DOHH2 (cell line): ENCODE results near the gene CTDSPL.

Experiments
- H3F3A ChIP-seq: fragments of 200-600 bp; sonication (generic), shearing (Covaris generic); 2 replicates; pipeline ENCODE4 v1.6.0; 2016; ENCODE audit warnings: antibody characterized with exemption, mild to moderate bottlenecking; ENCODE audit not compliant: control insufficient read depth, insufficient read depth
- H3K27ac ChIP-seq: fragments of 200-600 bp; sonication (generic); 2 replicates; pipeline ENCODE4 v1.5.1; 2014; ENCODE audit warnings: low read depth, mild to moderate bottlenecking, low read length, moderate library complexity
- H3K27me3 ChIP-seq: fragments of 200-600 bp; sonication (generic); 2 replicates; pipeline ENCODE4 v1.6.1; 2014; ENCODE audit warnings: mild to moderate bottlenecking, low read length, mixed read lengths; ENCODE audit not compliant: control insufficient read depth
- H3K36me3 ChIP-seq: fragments of 200-600 bp; sonication (generic); 2 replicates; pipeline ENCODE4 v1.6.1; 2014; ENCODE audit warnings: mild to moderate bottlenecking, low read length, moderate library complexity, mixed read lengths; ENCODE audit not compliant: control insufficient read depth
- H3K4me1 ChIP-seq: fragments of 200-600 bp; sonication (generic); 2 replicates; pipeline ENCODE4 v1.6.1; 2014; ENCODE audit warnings: mild to moderate bottlenecking, low read length, mixed read lengths; ENCODE audit not compliant: control insufficient read depth
- H3K4me2 ChIP-seq: fragments of 200-600 bp; sonication (generic); 2 replicates; pipeline ENCODE4 v1.6.0; 2014; ENCODE audit warnings: mild to moderate bottlenecking, low read length, moderate library complexity
- H3K4me3 ChIP-seq: fragments of 200-600 bp; sonication (generic); 2 replicates; pipeline ENCODE4 v1.5.1; 2014; ENCODE audit warnings: mild to moderate bottlenecking, low read length, mixed read lengths
- H3K79me2 ChIP-seq: fragments of 200-600 bp; sonication (generic); 2 replicates; pipeline ENCODE4 v1.6.1; 2014; ENCODE audit warnings: mild to moderate bottlenecking, low read length, mixed read lengths; ENCODE audit not compliant: control insufficient read depth
- H3K9me2 ChIP-seq: fragments of 200-600 bp; sonication (generic); replicated peaks from 2 replicates; pipeline ENCODE4 v1.6.1; 2014; ENCODE audit warnings: mild to moderate bottlenecking, low read length, mixed read lengths; ENCODE audit not compliant: control insufficient read depth
- H3K9me3 ChIP-seq: fragments of 200-600 bp; sonication (generic); 2 replicates; pipeline ENCODE4 v1.6.1; 2014; ENCODE audit warnings: antibody characterized with exemption, low read length, mixed read lengths; ENCODE audit not compliant: control insufficient read depth, insufficient read depth
- H4K20me1 ChIP-seq: fragments of 200-600 bp; sonication (generic); 2 replicates; pipeline ENCODE4 v1.6.0; 2014; ENCODE audit warnings: low read depth, mild to moderate bottlenecking, antibody characterized with exemption, low read length, moderate library complexity; ENCODE audit not compliant: control insufficient read depth, insufficient read depth
- EZH2phosphoT487 ChIP-seq: fragments of 200-600 bp; sonication (generic); IDR thresholded peaks from 2 replicates; pipeline ENCODE4 v1.6.1; 2017; ENCODE audit warnings: borderline replicate concordance, mild to moderate bottlenecking, antibody characterized with exemption, low read length, moderate library complexity, mixed read lengths
- TF ChIP-seq, protein P1 (sequence below): fragments of 200-600 bp; sonication (generic); IDR thresholded peaks from one replicate; pipeline ENCODE4 v1.5.1; 2014; ENCODE audit warnings: antibody characterized with exemption, mild to moderate bottlenecking, low read depth, low read length; ENCODE audit not compliant: poor library complexity, severe bottlenecking

CTDSPL gene

GRCh38 chr3:37992271-37993066 lies 130.8 kb downstream of the CTDSPL start:
- Histone ChIP-seq H3K27me3 (no peaks in the 10 kb centered on the region), H3K4me1 (peaks cover 23% of the 10 kb centered on the region), H3K4me3 (no peak overlapping the region), H4K20me1 (no peaks in the 10 kb centered on the region), H3K27ac (no peak overlapping the region), H3K9me2 (no peaks in the 10 kb centered on the region), H3K36me3 (peaks cover 18% of the 10 kb centered on the region), H3K4me2 (no peak overlapping the region), H3K9me3 (no peaks in the 10 kb centered on the region), H3F3A (no peaks in the 10 kb centered on the region; the same call in 1 of the 2 replicates), H3K79me2 (peaks cover 11% of the 10 kb centered on the region)
- TF ChIP-seq EZH2phosphoT487, result no peak

DNA sequence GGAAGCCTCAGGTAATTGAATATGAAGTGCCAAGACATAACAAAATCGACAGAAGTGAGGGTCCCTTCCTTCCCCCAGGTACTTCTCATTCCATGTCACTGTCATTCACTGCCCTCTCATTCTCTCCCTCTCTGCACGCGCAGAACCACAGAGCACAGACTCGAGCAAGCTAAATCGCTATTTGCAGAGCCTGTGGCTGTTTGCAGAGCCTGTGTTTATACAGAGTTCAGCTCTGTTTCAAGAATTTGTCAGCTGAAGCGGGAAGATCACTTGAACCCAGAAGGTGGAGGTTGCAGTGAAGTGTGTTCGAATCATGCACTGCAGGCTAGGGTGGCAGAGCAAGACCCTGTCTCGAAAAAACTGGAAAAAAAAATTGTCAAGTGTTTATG lies 131.4 kb downstream of the CTDSPL start:
- Histone ChIP-seq H3K36me3 (peaks cover 23% of the 10 kb centered on the region), H3K27me3 (no peaks in the 10 kb centered on the region), H3K79me2 (peaks cover 11% of the 10 kb centered on the region), H3K4me3 (peak overlapping the region; percentile 86; the same call in 1 of the 2 replicates), H3K4me2 (peak overlapping the region; percentile 82), H3F3A (no peaks in the 10 kb centered on the region; the same call in 1 of the 2 replicates), H3K4me1 (peaks cover 23% of the 10 kb centered on the region), H4K20me1 (no peaks in the 10 kb centered on the region), H3K27ac (no peak overlapping the region), H3K9me2 (no peaks in the 10 kb centered on the region), H3K9me3 (no peaks in the 10 kb centered on the region)
- TF ChIP-seq, protein P1, sequence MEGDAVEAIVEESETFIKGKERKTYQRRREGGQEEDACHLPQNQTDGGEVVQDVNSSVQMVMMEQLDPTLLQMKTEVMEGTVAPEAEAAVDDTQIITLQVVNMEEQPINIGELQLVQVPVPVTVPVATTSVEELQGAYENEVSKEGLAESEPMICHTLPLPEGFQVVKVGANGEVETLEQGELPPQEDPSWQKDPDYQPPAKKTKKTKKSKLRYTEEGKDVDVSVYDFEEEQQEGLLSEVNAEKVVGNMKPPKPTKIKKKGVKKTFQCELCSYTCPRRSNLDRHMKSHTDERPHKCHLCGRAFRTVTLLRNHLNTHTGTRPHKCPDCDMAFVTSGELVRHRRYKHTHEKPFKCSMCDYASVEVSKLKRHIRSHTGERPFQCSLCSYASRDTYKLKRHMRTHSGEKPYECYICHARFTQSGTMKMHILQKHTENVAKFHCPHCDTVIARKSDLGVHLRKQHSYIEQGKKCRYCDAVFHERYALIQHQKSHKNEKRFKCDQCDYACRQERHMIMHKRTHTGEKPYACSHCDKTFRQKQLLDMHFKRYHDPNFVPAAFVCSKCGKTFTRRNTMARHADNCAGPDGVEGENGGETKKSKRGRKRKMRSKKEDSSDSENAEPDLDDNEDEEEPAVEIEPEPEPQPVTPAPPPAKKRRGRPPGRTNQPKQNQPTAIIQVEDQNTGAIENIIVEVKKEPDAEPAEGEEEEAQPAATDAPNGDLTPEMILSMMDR, result no peak
- TF ChIP-seq EZH2phosphoT487, result no peak

DNA sequence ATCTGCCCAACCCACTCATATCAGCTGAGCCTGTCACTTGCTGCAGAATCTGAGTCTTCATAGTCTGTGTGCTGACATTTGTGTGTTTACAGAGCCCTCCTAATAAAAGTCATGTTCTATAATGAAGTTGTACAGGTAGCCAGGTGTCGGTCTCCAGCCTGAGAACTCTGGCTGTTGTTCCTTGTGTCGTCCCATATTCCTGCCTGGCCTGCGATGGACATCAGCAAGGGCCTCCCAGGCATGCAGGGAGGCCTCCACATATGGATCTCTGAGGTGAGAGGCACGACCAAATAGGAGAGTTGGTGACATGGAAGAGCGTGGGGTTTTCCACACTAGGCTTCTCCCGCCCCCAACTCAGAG lies 131.8 kb downstream of the CTDSPL start:
- H3K36me3 ChIP-seq, result peaks cover 26% of the 10 kb centered on the region
- no peaks in the 10 kb centered on the region for H4K20me1 ChIP-seq
- H3K27me3 ChIP-seq, result no peaks in the 10 kb centered on the region
- H3F3A ChIP-seq, result no peaks in the 10 kb centered on the region; the same call in 1 of the 2 replicates
- peak overlapping the region; percentile 86 for H3K4me3 ChIP-seq
- H3K4me2 ChIP-seq, result peak overlapping the region; percentile 82
- H3K9me3 ChIP-seq, result no peaks in the 10 kb centered on the region
- H3K4me1 ChIP-seq, result peaks cover 27% of the 10 kb centered on the region
- H3K9me2 ChIP-seq, result no peaks in the 10 kb centered on the region
- TF ChIP-seq, protein P1, result no peak
- no peak for TF ChIP-seq EZH2phosphoT487
- peaks cover 11% of the 10 kb centered on the region for H3K79me2 ChIP-seq
- H3K27ac ChIP-seq, result no peak overlapping the region
